Endometrial microvascular endothelial cells (primary cell): ENCODE measurements around the gene CSNK1D. TPM values are rescaled to one million over a fixed set of nuclear protein-coding genes. Genes with fewer than 3 reads are reported as not detected.

Experiments
- in situ Hi-C: cut with HindIII; loops from 2 replicates; pipeline ENCODE4 v1.10.0; 2017; ENCODE audit warnings: low sequenced_read_pairs, low pct_unique_long_range_greater_than_20kb; ENCODE audit errors: inconsistent ontology term
- total RNA-seq: library from RNA; depleted of rRNA; stranded (reverse); fragments of >200 nt; gene quantifications from one replicate; pipeline ENCODE4 v1.2.3, GENCODE V29; 2015; ENCODE audit errors: inconsistent ontology term

CSNK1D gene
- total RNA-seq, 1 donor from 2014 or later: 74.1 TPM

- in situ Hi-C loops: no loop called here
These were observed 28.9 kb downstream of the CSNK1D start for GRCh38 chr17:82244413-82245133.

- in situ Hi-C loops: no loop called here
These were observed 29.7 kb downstream of the CSNK1D start for GRCh38 chr17:82243648-82244412.

DNA sequence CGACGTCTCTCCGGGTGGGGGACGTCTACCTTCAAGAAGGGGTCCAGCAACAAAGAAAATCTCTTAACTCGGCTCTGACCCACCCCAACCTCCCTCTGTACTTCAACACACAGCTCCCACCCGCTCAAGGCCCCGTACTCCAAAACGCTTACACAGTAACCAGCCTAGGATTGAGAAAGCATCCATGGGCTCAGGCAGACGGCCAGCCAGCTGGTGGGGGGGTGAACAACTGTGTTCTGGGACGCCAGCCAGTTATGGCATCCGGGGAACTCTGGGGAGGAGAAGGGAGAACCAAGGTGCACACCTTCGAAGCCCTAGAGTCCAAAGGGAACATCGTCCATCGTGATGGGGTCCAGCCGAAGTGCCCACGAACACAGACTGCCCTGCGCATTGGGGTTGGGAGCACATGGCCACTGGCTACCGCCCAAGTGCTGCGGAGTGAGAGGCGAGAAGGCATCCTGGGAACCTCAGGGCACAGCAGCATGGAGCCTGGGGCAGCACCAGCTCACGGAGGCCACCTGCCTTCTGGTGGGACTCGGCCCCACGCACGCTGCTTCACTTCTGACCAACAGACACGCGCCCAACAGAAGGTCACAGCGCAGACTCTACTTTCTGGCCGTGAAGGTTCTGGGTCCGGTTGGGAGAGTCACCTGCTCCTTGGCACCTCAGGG, 30.4 kb downstream of the CSNK1D start:
- in situ Hi-C loops: no loop called here

- in situ Hi-C loops: no loop called here
These were observed 30.9 kb downstream of the CSNK1D start for GRCh38 chr17:82242698-82242976.

DNA sequence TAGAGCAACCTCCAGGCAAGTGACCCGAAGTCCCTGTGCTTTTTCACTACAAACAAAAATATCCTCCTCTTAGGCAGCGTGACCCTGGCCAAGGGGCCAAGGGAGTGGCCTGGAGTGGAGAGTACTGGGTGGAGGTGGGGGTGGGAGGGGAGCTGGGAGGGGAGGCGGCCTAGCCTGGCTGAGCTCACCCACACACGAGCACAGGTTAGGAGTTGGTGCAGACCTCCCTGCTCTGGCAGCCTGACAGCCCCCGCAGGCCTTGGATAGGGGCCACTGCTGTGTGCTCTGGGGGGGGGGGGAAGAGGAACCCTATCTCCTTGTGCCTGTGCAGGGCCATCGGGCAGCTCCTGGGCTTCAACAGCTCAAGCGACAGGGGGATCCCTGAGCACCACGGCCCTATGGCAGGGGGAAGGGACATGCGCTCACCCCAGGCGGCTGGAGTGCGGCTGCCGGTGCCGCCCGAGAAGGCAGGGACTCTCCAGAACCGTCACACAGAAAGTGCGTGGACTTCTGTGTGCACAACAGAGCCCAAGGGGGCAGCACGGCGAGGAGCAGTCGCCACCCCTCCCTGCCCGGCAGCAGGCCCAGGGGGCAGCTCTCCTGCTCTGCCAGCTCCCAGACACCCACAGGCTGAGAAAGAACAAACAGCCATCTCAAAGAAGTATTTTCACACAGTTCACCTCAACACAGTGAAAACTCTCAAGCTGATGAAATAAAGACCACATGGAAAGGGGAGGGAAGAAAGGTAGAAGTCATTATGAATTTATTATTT, 31.4 kb downstream of the CSNK1D start:
- in situ Hi-C loops: no loop called here

DNA sequence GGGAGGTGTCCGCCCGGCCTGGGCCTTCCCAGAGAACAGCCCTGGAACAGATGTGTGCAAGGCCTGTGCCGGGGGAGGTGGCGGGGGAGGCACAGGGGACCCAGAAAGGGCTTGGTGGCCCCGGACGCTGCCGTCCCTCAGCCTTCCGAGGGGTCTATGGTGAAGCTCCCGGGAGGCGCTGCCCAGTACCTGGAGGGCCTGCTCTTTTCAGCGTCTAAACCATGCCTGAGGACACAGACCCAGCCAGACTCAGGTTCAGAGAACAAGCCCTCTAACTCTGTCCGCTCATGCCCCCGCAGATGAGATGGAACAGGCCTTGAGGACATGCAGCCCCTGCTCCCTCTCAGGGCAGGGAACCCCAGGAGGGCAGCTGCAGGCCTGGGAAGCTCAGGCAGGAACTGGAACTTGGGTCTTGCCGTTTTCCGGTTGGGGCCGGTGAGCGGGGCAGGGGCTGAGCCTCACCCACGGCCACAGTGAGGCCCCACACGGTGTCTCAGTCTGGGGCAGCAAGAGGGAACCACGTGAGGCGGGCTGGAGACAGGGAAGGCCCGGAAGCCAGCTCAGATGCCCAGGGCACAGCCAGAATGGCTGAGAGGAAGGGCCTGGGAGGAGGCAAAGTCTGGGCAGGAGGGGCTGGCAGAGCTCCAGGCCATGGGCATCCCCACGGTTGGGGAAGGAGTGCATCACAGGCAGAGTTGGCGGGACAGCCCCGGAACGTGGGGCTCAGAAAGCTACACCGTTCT, 32.1 kb downstream of the CSNK1D start:
- in situ Hi-C loops: no loop called here

DNA sequence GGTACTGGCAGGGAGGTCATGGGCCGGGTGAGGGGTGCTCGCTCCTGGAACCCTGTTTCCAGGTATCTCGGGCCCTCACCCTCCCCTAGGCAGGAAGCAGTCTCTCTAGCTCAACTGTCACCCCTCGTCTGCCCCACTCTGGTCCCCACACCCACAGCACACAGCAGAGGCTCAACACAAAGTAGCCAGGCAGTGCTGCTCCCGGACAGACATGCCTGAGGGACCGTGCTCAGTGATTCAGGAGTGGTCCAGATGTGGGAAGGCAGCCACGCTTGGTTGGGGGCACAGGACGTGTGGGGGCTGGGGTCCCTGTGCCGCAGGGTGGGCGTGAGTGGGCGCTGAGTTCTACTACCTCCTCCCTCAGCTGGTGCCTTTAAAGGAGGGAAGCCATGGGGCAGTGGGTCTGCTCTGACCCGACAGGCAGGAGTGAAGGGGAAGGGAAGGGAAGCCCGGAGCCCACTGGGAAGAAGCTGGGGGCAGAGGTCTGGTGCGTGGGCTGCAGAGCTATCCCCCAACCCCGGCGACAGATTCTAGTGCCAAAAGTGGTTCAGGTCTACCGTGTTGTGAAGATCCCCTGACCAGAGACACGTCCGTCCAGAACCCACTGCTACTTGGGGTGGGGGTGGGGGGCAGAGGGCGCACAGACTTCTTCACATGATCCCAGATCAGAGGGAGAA, 32.9 kb downstream of the CSNK1D start:
- in situ Hi-C loops: no loop called here

- in situ Hi-C loops: no loop called here
These were observed 33.5 kb downstream of the CSNK1D start for GRCh38 chr17:82239926-82240505.

- in situ Hi-C loops: no loop called here
These were observed 34.0 kb downstream of the CSNK1D start for GRCh38 chr17:82239401-82239925.

DNA sequence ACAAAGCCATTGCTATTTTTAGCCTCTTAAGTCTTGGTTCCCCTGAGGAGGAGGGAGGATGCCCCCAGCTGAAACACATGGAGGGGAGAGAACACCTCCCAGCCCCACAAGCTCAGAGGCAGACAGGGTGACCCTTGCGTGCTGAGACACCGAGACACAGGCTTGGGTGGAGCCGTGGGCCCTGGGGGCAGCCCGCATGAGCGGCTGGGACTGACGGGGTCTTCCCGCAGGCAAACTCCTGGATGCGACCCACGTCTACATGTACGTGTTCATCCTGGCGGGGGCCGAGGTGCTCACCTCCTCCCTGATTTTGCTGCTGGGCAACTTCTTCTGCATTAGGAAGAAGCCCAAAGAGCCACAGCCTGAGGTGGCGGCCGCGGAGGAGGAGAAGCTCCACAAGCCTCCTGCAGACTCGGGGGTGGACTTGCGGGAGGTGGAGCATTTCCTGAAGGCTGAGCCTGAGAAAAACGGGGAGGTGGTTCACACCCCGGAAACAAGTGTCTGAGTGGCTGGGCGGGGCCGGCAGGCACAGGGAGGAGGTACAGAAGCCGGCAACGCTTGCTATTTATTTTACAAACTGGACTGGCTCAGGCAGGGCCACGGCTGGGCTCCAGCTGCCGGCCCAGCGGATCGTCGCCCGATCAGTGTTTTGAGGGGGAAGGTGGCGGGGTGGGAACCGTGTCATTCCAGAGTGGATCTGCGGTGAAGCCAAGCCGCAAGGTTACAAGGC, 34.9 kb downstream of the CSNK1D start:
- in situ Hi-C loops: no loop called here

DNA sequence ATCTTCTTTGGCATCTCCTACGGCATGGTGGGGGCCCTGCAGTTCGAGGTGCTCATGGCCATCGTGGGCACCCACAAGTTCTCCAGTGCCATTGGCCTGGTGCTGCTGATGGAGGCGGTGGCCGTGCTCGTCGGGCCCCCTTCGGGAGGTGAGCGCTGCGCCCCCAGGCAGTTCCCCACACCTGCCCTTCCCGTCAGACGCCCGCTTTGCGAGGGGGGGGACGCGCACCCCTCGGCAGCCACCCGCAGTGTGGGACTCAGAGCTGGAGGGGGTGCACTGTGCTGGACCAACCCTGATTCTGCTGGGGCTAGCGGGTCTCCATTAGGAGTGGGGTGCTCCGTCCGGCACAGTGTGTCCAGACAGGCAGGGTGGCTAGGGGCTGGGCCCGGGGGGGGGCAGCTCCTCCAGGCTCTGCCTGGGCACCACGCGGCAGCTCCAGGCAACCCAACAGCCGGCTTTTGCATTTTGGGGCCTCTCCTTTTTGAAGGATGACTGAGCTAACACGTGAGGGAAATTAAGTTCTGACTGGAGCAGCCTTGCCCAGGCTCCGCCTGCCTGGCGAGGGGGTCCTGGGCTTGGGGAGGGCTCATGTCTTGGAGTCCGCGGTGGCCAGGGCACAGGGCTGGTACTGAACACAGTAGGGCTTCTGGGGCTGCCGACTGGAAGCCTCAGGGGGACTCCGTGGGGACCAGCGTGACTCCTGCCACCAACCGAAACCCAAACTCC, 35.6 kb downstream of the CSNK1D start:
- in situ Hi-C loops: no loop called here

GRCh38 chr17:82237083-82237745, 36.3 kb downstream of the CSNK1D start:
- in situ Hi-C loops: no loop called here

DNA sequence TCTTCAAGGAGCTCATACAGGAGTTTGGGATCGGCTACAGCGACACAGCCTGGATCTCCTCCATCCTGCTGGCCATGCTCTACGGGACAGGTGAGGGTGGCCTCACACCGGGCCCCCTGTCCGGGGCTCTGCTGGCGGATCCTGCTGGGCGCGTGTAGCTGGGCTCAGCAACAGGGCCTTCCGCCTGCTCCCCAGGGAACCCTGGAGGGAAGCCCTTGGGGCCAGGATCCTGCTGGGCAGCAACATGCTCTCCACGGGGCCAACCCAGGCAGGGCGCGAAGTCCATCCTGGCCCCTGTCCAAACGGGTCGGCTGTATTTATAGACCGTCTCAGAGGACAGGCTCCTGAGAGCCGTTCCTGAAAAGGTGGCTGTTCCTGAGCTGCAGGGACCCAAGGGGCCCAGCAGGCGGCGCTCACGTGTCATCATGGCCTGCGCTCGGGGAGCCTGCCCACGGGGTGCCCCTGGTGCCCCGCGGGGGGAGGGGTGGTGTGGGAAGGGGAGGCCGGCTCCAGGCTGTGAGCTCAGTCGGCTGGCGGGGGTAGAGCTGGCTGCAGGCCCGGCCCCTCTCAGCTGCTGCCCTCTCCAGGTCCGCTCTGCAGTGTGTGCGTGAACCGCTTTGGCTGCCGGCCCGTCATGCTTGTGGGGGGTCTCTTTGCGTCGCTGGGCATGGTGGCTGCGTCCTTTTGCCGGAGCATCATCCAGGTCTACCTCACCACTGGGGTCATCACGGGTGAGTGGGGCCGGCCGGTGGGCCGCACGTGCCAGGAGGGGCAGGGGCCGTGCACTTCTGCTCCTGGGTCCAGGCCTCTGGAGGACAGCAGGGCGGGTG, 37.1 kb downstream of the CSNK1D start:
- in situ Hi-C loops: no loop called here

- in situ Hi-C loops: no loop called here
These were observed 37.7 kb downstream of the CSNK1D start for GRCh38 chr17:82235775-82236141.

- in situ Hi-C loops: no loop called here
These were observed 38.3 kb downstream of the CSNK1D start for GRCh38 chr17:82235056-82235774.
